Fibroblast of the aortic adventitia (primary cell): Measurements from ENCODE around the gene CENPV. TPM values are rescaled to one million over a fixed set of nuclear protein-coding genes. Genes with fewer than 3 reads are reported as not detected.

Source experiments
- DNase-seq: peaks from one replicate; pipeline ENCODE4 v3.0.0-alpha.2; 2010; ENCODE audit warnings: low read depth
- H3K4me3 ChIP-seq: 2 replicates; pipeline ENCODE4 v1.5.1; 2011; ENCODE audit warnings: low read depth, mild to moderate bottlenecking, control low read depth, low read length, moderate library complexity
- CTCF ChIP-seq: IDR thresholded peaks from 2 replicates; pipeline ENCODE4 v1.5.1; 2011; ENCODE audit warnings: mild to moderate bottlenecking, low read length, control low read depth, inconsistent platforms; ENCODE audit not compliant: insufficient read depth
- total RNA-seq: library from RNA; depleted of rRNA; stranded (reverse); fragments of >200 nt; gene quantifications from 2 replicates; pipeline ENCODE4 v1.2.3, GENCODE V29; 2012; ENCODE audit warnings: low replicate concordance

Gene CENPV
- total RNA-seq, 1 donor = 10.2 TPM

- H3K4me3 ChIP-seq = no peak overlapping the region
- peak; percentile 95 for DNase-seq
- no peak for TF ChIP-seq CTCF
Measured at GRCh38 chr17:16377941-16378341, 24.7 kb upstream of the CENPV start.

- DNase-seq = peak; percentile 94
- no peak for TF ChIP-seq CTCF
- H3K4me3 ChIP-seq = no peak overlapping the region
Measured at GRCh38 chr17:16374146-16374938, 21.1 kb upstream of the CENPV start.

GRCh38 chr17:16371742-16372141 lies 18.5 kb upstream of the CENPV start:
- TF ChIP-seq CTCF = no peak
- peak; percentile 73 for DNase-seq
- no peak overlapping the region for H3K4me3 ChIP-seq

- TF ChIP-seq CTCF = no peak
- H3K4me3 ChIP-seq = no peak overlapping the region
Measured at GRCh38 chr17:16364625-16365024, 11.4 kb upstream of the CENPV start.

GRCh38 chr17:16363749-16364536 lies 10.7 kb upstream of the CENPV start:
- DNase-seq = peak; percentile 81
- H3K4me3 ChIP-seq = no peak overlapping the region
- TF ChIP-seq CTCF = peak; percentile 97

More at GRCh38 chr17:16364625-16365024, 11.4 kb upstream of the CENPV start:
- no peak for DNase-seq

GRCh38 chr17:16361874-16362273 lies 8.6 kb upstream of the CENPV start:
- no peak for TF ChIP-seq CTCF
- DNase-seq = no peak

More at GRCh38 chr17:16361874-16362273, 8.6 kb upstream of the CENPV start:
- no peak overlapping the region for H3K4me3 ChIP-seq
